GM18951 (cell line): ENCODE results near the gene RAB17.

Experiments
- POLR2A ChIP-seq: IDR thresholded peaks from 4 replicates; pipeline ENCODE4 v1.6.1; 2011; ENCODE audit warnings: mild to moderate bottlenecking; ENCODE audit not compliant: insufficient read length, insufficient read depth; ENCODE audit errors: extremely low read depth
- in situ Hi-C: fragments of 300-500 bp; cut with MboI; formaldehyde crosslinking; loops from one replicate; pipeline ENCODE4 v1.12.0; 2022; ENCODE audit warnings: low sequenced_read_pairs, mixed read lengths, inconsistent platforms; ENCODE audit not compliant: unreplicated experiment

Gene RAB17, protein sequence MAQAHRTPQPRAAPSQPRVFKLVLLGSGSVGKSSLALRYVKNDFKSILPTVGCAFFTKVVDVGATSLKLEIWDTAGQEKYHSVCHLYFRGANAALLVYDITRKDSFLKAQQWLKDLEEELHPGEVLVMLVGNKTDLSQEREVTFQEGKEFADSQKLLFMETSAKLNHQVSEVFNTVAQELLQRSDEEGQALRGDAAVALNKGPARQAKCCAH

DNA sequence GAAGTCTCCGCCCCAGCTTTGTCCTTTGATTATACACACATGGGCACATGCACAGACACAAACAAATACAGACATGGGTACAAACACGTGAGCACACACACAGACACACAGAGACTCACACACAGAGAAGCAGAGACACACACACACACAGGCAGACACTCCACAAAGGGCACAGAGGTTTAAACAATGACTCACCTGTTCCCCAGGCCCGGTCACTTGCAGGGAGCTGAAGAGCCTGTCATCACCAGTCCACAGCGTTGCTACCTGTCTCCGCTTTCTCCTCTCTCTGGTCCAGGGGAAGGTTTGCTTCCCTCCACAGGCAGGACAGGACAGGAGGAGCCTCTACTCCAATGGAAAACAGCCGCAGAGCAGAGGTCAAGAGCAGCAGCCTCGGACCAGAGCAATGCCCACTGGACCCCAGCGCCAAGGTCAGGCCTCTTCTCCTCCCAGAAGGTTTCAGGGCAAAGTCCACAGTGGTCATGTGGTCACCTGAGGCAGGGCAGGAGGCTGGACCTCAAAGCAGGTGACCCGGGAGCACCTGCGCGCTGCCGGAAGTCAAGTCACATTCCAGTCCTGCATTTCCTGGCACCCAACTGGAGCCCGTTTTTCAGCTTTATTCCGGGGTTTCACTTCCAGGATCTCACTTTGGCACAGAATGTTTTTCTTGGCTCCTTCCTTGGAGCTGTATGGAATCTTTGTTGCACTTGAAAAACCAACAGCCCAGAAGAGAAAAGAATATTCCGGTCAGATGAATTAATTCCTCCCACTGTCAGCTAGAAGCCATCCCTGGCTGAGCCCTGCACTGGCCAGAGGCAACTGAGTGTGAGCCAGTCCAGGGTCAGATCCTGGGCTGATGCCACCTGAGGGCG lies at the start of gene RAB17:
Gene RAB17 (minus strand): TSS at position 463 of the 869 bp plus-strand sequence. CDS start 4,580 bp downstream, outside the sequence.
- TF ChIP-seq POLR2A, result no peak
- in situ Hi-C loops, result no loop called here

DNA sequence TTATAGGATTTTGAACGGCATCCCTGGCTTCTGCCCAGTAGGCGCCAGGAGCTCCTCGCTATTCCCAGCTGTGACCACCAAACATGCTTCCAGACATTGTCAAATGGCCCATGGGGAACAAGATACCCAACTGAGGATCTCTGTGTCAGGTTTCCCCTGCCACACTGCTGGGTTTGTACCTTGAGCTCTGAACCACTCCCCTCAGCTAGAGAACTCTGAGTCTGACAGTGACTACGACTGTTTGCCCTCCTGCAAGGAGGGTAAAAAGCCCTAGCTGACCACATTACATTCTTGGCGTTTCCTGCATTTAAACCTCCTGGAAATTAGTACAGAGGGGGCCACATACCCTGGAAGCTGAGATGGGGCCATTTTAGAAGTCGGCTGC lies 49.3 kb upstream of the RAB17 start:
- in situ Hi-C loops, result no loop called here
- no peak for TF ChIP-seq POLR2A

DNA sequence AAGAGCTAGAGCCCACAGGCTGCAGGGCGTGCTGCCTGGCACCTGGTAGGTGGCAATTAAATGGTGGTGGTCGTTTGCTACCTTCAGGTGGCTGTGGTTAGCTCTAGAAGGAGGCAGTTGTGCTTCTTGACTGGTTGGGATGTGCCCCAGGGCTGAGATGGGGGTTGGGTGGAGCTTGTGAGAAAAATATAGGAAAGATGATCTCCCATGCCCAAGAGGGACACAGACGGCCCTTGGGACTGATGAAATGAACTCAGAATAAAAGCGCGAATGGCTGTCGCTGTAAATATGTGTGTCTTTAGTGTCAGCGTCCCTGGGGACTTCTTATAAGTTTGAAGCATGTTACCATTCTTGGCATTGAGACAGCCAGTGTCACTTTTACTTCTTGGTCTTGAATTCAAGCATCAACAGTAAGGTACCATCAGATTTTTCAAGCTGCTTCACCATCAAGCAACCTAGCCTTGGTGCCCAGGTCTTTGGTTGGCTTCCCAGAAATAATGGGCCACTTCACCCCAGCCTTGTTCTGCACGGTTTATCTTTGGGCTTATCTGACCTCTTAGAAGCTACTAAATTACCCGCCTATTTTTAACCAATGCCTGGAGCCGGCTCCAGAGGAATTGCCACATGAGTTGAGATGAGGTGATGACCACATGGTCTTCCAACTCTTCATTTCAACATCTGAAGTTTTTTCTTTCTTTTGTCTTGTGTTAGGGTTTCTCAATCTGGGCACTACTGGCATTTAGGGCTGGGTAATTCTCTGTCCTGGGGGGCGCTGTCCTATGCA lies 48.7 kb upstream of the RAB17 start:
- in situ Hi-C loops, result no loop called here
- TF ChIP-seq POLR2A, result no peak

DNA sequence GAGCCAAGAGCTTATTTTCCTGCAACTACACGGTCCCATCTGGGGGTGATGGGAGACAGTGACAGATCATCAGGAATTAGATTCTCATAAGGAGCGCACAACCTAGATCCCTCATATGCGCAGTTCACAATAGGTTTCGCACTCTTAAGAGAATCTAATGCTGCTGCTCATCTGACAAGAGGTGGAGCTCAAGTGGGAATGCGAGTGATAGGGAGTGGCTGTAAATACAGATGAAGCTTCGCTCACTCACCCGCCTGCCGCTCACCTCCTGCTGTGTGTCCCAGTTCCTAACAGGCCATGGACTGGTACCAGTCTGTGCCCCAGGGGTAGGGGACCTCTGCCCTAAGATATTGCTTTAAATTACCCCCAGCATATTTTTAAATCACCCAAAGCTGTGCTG lies 47.6 kb upstream of the RAB17 start:
- TF ChIP-seq POLR2A, result no peak
- in situ Hi-C loops, result no loop called here

DNA sequence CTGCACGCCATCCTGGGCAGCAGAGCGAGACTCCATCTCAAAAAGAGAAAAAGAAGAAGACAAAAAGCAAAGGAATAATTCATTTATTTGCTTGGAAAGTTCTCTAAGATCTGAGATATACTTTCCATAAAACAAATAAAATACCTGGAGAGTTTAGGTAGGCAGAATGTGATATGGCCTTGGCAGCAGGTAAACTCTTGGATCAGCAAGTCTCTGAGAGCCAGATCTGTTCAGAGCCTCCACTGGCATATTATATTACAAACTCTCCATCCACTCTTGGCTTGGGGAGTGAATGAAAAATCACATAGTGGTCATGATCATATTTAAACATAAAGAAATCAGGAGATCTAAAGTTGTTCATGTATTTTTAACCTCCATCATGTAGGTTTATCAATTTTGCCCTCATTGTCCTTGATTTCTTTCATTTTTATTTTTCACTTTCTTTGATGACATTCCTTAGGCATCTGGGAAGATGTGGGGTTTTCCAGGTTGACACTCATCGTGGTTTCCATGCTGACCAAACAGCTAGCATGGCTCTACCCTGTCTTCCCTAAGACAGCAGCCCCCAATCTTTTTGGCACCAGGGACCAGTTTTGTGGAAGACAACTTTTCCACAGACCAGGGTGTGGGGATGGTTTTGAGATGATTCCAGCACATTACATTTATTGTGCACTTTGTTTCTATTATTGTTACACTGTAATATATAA lies 47.0 kb upstream of the RAB17 start:
- no peak for TF ChIP-seq POLR2A
- in situ Hi-C loops, result no loop called here

DNA sequence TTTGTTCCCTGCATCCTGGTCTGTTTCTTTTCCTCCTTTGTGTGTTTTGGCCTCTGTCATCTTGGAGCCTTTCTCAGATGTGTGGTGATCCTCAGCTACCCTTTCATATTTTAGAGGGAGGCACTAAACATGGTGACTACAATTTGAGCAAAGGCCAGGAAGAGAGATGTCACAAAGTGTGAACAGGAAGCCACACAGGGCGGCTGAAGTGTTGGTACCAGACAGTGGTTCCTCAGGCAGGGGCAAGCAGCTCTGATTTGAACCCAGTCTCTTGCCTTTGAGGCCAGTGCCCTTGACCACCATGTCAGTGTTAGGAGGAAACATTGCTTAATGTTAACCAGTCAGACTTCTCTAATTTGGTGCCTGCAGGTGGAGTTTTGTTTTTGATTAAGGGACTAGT lies 46.0 kb upstream of the RAB17 start:
- in situ Hi-C loops, result no loop called here

DNA sequence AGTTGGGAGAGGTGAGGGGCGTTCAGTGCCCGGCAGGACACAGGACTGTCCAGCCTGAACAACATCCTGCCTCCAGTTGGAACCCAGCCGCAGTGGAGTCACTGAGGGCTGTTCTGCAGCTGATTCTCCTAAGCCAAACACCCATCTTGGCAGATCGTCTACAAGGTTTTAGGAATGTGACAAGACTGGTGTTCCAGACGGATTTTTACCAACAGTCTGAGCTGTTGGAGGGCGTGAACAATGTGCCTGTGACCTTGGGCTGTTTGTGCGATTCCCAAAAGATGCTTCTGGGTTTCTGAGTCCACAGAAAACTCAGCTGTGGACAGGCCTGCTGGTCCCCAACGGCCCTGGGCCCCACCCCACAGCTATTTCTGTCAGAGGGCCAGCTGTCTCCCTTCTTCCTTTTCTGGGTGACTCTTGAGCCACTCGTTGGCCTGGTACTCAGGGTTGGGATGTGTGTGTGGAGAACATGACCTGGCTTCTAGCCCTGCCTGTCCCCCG lies 42.6 kb upstream of the RAB17 start:
- no peak for TF ChIP-seq POLR2A
- in situ Hi-C loops, result no loop called here

More for the DNA sequence above, 46.0 kb upstream of the RAB17 start:
- no peak for TF ChIP-seq POLR2A

DNA sequence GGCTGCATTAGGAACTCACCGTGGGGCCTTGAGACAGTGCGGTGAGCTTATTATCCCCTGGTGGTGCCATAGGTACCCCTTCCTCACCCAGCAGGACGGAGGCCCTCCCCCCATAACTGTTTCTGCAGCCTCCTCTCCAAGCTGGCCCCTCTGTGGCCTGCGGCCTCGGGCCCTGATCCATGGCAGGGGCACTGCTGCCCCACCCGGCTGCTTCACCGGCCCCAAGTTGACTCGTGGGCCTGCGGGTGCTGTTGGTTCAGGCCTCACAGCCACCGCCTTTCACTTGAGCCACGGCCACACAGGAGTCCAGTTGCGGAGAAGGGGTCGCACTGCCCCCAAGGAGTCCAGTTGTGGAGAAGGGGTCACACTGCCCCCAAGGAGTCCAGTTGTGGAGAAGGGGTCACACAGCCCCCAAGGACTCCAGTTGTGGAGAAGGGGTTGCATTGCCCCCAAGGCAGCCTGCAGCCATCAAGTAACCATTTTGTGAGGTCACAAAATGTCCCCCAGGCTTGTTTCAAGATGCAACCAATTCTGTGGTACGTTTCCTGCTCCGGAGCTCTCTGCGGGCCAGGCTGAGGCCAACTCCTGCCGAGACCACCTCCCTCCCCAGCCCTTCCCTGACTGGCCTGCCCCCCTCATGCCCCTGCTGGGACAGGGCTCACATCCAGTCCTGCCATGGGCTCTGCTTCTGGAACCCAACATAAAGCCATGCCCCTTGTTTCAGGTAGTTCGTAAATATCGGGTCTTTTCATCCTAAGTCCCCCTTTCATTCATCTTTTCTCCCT lies 41.5 kb upstream of the RAB17 start:
- in situ Hi-C loops, result no loop called here
- TF ChIP-seq POLR2A, result no peak

DNA sequence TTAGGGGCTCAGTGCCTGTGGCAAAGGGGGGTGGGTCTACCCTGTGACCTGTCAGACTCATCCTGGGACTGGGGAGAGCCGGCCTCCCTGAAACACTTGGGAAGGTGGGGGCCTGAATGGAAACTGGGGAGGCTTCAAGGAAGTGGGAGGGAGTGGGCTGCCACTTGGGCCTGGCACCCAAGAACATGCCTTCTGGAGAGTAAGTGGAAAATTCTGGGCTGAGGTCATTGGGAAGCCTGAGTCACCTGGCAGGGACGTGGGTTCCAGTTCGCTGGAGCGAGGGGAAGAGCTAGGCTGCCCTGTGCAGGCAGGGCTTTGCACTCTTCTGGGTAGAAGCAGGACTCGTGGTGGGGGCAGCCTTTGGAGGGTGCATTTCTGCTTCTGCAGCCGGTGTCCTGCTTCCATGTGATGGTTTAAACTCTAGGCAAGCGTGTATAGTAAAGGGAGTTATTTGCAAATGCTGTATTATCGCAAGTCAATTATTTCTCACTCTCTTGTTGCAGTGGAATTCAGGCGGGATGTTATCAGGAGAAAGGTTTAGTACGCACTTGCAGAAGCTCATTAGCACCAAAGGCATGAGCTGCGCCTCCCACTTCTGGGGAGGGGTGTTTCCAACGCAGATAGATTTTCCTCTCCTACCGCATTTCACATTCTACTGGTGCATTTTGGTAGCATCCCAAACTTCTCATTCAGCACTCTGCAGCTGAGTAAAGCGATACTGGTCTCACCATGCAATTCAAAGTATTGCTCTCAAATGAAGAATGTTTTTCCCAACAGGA lies 40.7 kb upstream of the RAB17 start:
- in situ Hi-C loops, result no loop called here
- no peak for TF ChIP-seq POLR2A

DNA sequence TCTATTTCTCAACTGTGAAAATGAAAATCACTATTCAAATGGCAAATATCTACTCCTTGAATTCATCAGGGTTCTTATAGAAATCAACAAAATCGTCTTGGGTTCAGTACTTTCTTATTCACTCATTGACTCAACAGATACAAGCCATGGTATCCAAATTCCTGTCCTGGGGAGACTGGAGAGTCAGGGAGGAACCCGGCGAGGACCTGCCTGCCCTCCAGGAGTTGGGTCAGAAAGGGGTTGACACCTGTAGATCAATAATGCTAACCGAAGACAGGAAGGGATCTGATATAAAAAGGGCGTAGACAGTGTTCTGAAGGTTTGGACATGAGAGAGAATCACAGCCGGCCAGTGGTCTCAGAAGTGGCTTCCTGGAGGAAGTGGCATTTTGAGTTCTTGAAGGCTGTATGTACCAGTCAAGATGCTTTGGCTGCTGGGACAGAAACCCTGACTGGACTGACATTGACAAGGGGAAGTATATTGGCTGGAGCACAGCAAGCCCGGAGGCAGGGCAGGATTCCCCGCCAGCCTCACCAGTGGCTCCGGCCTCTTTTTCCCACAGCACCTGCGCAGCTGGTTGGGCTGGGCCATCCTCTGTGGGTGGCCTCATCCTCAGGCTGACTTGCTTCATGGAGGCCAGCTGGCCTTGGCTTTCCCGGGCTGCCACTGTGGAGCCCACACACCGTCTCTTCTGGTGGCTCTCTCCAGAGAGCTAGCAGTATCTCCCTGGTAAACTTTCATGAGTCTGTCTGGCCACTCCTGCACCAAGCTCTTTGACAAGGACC lies 39.9 kb upstream of the RAB17 start:
- no peak for TF ChIP-seq POLR2A

DNA sequence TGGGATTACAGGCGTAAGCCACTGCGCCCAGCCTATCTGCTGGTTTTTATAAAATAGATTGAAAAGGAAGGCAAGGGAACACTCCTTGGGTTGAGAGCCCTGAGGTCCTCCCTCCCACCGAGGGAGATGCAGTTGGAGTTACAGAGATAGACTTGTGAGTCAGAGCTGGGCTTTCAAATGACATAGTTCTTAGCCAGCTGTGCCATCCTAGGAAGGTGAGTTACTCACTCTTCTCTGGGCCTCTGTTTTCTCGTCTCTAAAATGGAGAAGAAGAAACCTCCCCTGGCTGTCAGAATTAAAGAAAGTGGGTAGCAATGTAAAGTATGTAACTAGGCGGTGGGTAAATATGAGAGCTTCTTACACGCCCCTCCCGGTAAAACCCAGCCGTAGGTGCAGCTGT lies 39.2 kb upstream of the RAB17 start:
- in situ Hi-C loops, result no loop called here
- TF ChIP-seq POLR2A, result no peak

More for the DNA sequence above, 39.9 kb upstream of the RAB17 start:
- in situ Hi-C loops, result no loop called here
